Islet precursor cell (in vitro differentiated cells): Measurements from ENCODE around the gene GUCY2D.

Experiments used
- DNase-seq: peaks from one replicate; pipeline ENCODE4 v3.0.0-alpha.2; 2018

Gene GUCY2D

GRCh38 chr17:8019166-8019565, 16.8 kb downstream of the GUCY2D start:
- peak; percentile 75 for DNase-seq

GRCh38 chr17:8019665-8020650, 17.5 kb downstream of the GUCY2D start:
- DNase-seq = peak; percentile 53

- peak; percentile 50 for DNase-seq
Measured at GRCh38 chr17:8020776-8021564, 18.6 kb downstream of the GUCY2D start.

- peak; percentile 46 for DNase-seq
Measured at GRCh38 chr17:8021565-8022359, 19.3 kb downstream of the GUCY2D start.

GRCh38 chr17:8022360-8023003, 20.1 kb downstream of the GUCY2D start:
- peak; percentile 76 for DNase-seq

- DNase-seq = peak; percentile 64
Measured at GRCh38 chr17:8024161-8024560, 21.7 kb downstream of the GUCY2D start.

GRCh38 chr17:8025176-8025911, 22.9 kb downstream of the GUCY2D start:
- no peak for DNase-seq

- peak; percentile 74 for DNase-seq
Measured at GRCh38 chr17:8029121-8029520, 26.7 kb downstream of the GUCY2D start.

- DNase-seq = peak; percentile 49
Measured at GRCh38 chr17:8031261-8031661, 28.8 kb downstream of the GUCY2D start.

GRCh38 chr17:8031950-8032349, 29.5 kb downstream of the GUCY2D start:
- DNase-seq = no peak

GRCh38 chr17:8032442-8032841, 30.0 kb downstream of the GUCY2D start:
- no peak for DNase-seq

GRCh38 chr17:8038954-8039610, 36.7 kb downstream of the GUCY2D start, which contains the start of gene ALOX15B:
Gene ALOX15B (plus strand): TSS chr17:8039059. CDS start chr17:8039156, 97 bp downstream.
- no peak for DNase-seq

- DNase-seq = no peak
Measured at GRCh38 chr17:8039611-8040168, 37.3 kb downstream of the GUCY2D start.

- peak; percentile 64 for DNase-seq
Measured at GRCh38 chr17:8041249-8041928, 39.0 kb downstream of the GUCY2D start.

- DNase-seq = peak; percentile 48
Measured at GRCh38 chr17:8041979-8042378, 39.6 kb downstream of the GUCY2D start.

GRCh38 chr17:8044819-8045810, 42.7 kb downstream of the GUCY2D start:
- peak; percentile 53 for DNase-seq

- peak; percentile 50 for DNase-seq
Measured at GRCh38 chr17:8046306-8046928, 44.0 kb downstream of the GUCY2D start.
